Measurements from ENCODE around the gene TAGLN2.

The TAGLN2 gene

GRCh38 chr1:159935305-159935704, 10.0 kb upstream of the TAGLN2 start:
- no peak for DNase-seq (ENCODE audit: low spot score)

GRCh38 chr1:159934136-159935039, 9.1 kb upstream of the TAGLN2 start:
- no peak for DNase-seq (ENCODE audit: low spot score)

DNA sequence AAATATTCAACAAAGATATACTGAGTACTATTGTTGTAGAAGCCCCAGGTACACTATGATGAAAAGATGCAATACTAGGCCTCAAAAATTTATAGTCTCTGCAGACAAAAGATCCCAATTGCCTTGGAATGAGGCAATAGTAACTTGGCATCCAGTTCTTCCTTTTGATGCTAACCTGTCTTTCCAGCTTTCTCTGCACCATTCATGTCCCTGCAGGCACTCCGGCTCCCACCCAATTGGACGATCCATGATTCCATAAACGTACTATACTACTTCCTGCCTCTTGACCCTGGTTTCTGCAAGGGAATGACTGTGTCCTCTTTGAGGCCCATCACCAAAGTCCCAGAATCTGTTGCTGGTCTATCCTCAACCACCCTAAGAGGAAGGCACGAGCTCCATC, 8.0 kb upstream of the TAGLN2 start:
- DNase-seq (ENCODE audit: low spot score), result no peak

- DNase-seq (ENCODE audit: low spot score), result no peak
Observed at GRCh38 chr1:159932296-159933285, 7.3 kb upstream of the TAGLN2 start.

- DNase-seq (ENCODE audit: low spot score), result no peak
Observed at GRCh38 chr1:159931795-159932173, 6.5 kb upstream of the TAGLN2 start.

DNA sequence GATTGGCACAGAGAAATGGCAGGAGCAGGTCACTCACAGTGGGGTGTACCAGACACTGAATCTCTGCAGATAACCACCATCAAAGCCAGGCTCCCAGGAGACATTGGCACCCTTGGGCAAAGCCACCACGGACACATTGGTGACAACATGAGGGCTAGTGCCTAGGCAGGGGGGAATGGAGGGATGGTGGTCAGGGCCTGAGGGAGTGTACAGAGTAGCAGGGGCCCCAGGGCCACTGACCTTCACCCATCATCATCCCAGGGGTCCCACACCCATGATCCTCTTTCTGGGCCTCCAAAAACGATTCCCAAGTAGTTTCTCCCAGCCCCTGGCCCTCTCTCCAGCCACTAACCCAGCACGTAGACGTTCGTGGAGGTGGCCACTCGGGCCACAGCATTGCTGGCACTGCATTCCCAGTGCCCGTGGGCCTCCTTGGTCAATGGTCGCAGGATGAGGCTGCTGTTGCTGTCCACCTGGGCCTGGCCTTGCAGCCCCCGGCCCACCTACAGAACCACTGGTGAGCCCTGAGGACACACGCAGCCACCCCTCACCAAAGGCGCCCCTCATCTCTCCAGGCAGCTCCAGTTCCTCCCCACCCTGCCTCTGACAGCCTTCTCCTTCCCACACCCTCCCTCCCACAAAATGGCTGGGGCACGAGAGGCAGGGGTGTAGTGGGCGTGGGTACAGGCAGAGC, 5.9 kb upstream of the TAGLN2 start:
- DNase-seq (ENCODE audit: low spot score), result no peak

GRCh38 chr1:159930634-159931033, 5.3 kb upstream of the TAGLN2 start:
- no peak for DNase-seq (ENCODE audit: low spot score)

DNA sequence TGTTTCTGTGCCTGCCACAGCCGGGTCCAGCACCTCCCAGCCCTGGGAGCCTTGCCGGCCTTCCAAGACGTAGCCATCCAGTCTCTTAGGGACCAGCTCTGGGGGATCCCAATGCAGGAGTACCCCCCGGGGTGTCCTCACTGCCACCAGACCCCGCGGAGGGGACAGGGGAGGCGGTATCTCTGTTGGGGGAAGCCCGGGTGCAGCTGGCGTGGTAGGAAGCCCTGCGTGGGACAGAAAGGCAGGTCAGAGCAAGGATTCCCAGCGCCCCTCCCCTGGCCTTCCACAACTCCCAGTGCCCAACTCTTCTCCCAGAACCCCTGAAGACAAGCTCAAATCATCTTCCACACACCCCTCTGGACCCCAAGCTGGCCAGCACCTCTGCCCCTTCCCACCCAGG, 4.9 kb upstream of the TAGLN2 start:
- no peak for DNase-seq (ENCODE audit: low spot score)

- DNase-seq (ENCODE audit: low spot score), result no peak
Observed at GRCh38 chr1:159929155-159930051, 4.1 kb upstream of the TAGLN2 start.

DNA sequence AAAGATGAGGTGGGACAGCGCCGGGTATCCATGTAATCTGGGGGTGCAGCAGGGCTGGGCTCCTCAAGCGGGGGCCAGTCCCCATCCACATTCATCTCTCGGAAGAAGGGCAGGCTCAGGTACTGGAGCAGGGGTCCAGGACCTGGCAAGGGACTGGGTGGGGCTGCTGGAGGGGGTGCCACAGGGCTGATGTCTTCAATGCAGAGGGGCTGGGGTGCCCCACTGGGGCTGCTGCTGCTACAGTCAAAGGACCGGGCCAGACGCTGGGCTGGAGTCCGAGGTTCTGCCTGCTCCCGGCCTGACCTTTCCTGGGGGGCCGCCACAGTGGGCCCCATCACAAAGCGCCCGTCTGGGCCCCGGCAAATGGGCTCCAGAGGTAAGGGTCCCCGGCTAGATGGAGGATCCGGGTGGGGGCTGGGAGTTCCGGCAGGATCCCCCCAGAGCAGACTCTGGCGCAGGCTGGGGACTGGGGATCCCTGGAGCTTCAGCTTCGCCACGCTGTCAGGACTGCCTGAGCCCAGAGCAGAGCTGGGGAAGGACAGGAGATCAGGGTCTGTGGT, 3.3 kb upstream of the TAGLN2 start:
- DNase-seq (ENCODE audit: low spot score), result no peak

DNA sequence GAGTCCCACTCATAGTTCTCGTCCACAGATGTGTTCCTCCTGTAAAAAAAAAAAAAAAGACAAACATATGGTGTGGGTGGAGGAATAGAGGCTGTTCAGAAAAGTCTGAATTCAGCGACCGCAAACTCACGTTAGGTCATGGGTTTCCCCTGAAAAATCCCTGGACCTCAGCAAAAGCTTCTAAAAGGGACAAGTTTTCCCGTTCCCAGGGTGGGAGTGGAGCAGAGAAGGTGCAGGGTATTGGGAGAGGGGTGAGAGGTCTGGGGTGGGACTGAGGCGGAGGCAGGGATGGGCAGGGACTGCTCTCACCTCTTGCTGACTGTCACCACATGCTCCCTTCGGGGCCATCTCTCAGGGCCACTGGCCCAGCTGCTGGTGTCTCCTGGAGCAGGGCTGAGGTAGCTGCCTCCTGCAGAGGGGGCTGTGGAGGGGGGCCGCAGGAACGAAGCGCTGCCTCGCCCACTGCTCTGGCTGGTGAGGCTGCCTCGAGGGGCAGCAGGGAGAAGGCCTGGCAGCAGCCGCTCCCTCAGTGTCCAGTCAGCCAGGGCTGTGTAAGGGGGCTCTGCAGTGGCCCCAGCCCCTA, 2.6 kb upstream of the TAGLN2 start:
- DNase-seq (ENCODE audit: low spot score), result no peak

- no peak for DNase-seq (ENCODE audit: low spot score)
Observed at GRCh38 chr1:159927211-159927848, 2.0 kb upstream of the TAGLN2 start.

GRCh38 chr1:159925719-159926078, 392 bp upstream of the TAGLN2 start:
- DNase-seq (ENCODE audit: low spot score), result peak; percentile 32

DNA sequence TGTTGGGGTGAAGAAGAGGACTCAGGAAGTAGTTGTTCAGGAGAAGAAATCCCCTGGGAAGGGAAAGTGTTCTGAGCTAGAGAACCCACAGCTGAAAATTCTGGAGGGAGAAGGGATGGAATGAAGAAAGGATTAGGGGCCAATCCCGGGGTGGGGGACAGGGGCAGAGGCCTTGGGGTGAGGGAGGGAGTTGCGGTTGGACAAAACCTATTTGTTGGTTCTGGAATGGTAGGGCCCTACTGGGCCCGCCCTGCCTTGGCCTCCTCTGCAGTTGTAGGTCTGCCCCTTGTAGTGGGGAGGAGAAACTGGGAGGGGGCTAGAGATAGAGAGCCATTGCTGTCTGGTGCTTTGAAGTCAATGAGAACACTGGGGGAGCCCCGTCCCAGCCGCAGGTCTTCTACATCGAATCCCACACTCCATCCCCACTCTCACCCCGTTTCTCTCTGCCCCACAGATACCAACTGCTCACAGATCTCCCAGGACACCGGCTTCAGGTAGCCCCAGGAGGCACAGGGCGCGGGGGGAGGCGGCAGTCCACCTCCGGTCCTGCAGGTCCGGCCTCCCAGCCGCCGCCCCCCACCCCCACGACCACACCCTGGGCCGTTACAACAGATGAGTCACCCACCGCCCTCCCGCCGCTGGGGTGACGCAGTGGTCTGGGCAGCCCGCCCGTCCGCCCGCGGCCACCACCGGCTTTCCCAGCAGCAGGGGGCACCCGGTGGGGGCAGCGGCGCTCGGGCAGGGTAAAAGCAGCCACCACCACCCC, 1.1 kb downstream of the TAGLN2 start:
- peak; percentile 98 for DNase-seq (ENCODE audit: low spot score)

DNA sequence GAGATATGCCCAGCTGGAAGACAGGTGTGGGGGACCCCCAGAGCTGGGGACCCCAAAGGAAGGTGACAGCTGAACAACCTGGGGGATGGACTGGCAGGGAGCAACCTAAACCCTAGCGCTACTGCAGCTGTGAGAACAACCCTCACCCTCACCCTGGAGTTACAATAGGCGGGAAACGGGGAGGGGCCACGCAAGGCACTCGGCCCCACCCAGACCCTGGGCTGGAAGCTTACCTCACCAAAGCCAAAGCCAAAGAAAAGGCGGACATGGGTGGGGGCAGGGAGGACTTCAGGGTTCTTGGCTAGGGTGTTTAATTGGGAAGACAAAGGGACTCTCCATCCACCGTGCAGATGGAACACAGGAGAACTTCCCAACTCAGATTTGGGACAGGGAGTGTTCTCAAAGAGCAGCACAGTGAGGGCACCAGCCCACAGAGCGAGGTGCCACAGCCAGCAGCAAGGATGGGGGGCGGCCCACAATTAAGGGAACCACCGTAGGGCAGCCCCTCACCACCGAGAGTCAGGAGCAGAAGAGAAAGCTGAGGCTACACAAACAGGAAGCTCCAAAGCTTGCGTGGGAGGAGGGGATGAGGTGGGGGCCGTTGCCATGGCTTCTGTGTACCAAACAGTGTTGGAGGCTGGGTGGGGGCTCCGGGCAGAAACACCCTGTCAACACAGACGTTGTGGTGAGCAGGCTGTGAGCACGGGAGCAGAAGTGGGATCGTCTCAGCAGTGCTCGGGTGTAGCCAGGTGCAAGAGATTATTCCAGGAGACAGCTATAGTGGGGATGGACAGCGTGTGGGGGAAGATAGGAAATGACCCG, 1.9 kb downstream of the TAGLN2 start:
- peak; percentile 84 for DNase-seq (ENCODE audit: low spot score)

- no peak for DNase-seq (ENCODE audit: low spot score)
Observed at GRCh38 chr1:159922511-159923202, 2.6 kb downstream of the TAGLN2 start.

DNA sequence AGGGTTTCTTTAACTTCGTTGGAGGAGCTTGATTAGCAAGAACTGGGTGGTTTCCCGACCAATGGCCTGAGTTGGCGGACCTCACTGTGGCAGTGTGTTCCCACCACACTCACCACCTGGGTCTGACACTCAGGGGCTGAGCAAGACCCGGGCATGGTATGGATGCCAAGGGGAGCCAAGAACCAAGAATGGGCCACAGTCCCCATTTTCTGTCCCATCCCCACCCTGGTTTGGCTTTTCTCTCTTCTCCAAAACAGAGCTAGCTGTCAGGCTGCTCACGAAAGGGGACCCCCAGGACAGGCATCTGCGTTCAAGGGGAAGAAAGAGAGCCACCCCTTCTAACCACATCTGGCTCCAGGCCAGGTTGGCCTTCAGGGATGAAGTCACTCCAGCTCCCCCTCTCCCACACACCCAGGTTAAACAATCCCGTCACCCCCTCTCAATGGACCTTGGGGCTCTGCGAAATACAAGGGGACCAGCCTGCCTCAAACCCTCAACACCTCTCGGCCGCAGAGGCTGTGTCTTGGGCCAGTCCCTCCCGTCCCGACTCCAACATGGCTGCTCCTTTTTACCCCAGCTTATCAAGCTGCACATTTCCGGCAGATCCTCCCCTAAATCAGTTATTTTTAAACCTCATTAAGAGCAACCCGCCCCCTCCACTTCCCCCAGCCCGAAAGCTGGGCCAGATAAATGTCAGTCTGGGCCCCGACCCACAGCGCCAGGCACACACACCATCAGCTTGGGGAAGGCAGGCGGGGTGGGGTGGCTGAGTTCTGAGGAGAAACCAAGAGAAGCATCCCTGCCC, 3.4 kb downstream of the TAGLN2 start:
- no peak for DNase-seq (ENCODE audit: low spot score)

All from AG08395 (cell line).